Heart left ventricle (tissue), 16 donors: ENCODE results near the gene KCNK6. TPM values are rescaled to one million over a fixed set of nuclear protein-coding genes. Genes with fewer than 3 reads are reported as not detected.

Experiments used
- ATAC-seq, 4 donors: fragments of 200-7000 bp; cut with Tn5 transposase; one replicate each; pipeline ENCODE4 v1.9.1; 2020 to 2022; ENCODE audit warnings: moderate library complexity in 4 of 4, mild to moderate bottlenecking in 3 of 4, moderate number of reproducible peaks in 1 of 4
- DNase-seq, 5 donors: peaks; one replicate each; pipeline ENCODE4 v3.0.0-alpha.2; 2020
- H3K27ac ChIP-seq, 12 donors: fragments of 200-600 bp; sonication (generic) in 4 of 12; one replicate each; pipeline versions ENCODE4 v1.5.0 to v1.8.0; 2016 to 2022; ENCODE audit warnings: mild to moderate bottlenecking in 2 of 12
- H3K27me3 ChIP-seq, 9 donors: fragments of 200-600 bp; sonication (generic) in 2 of 9; one replicate each; pipeline versions ENCODE4 v1.5.1 to v1.8.0; 2016 to 2022; ENCODE audit warnings: mild to moderate bottlenecking in 3 of 9
- H3K36me3 ChIP-seq, 9 donors: fragments of 200-600 bp; sonication (generic) in 2 of 9; one replicate each; pipeline versions ENCODE4 v1.5.0 to v1.8.0; 2018 to 2022; ENCODE audit warnings: mild to moderate bottlenecking in 2 of 9
- H3K4me1 ChIP-seq, 12 donors: fragments of 200-600 bp; sonication (generic) in 4 of 12; one replicate each; pipeline versions ENCODE4 v1.5.0 to v1.8.0; 2016 to 2022; ENCODE audit warnings: mild to moderate bottlenecking in 3 of 12
- H3K4me3 ChIP-seq, 12 donors: fragments of 200-600 bp; sonication (generic) in 4 of 12; one replicate each; pipeline versions ENCODE4 v1.5.0 to v1.8.0; 2017 to 2022; ENCODE audit warnings: mild to moderate bottlenecking in 9 of 12, moderate library complexity in 4 of 12
- H3K9me3 ChIP-seq, 12 donors: fragments of 200-600 bp; sonication (generic) in 4 of 12; one replicate each; pipeline versions ENCODE4 v1.5.0 to v1.8.0; 2016 to 2022; ENCODE audit warnings: mild to moderate bottlenecking in 1 of 12
- POLR2A ChIP-seq, 2 donors: fragments of 450-650 bp; IDR thresholded peaks; one replicate each; pipeline ENCODE4 v1.6.1; 2017; ENCODE audit warnings: antibody characterized with exemption in 2 of 2, mild to moderate bottlenecking in 2 of 2, moderate library complexity in 2 of 2
- WGBS, 4 donors: extraction: QIAGEN DNeasy Blood & Tissue Kit in 2 of 4; methylation state at CpG; one replicate each; pipeline versions ENCODE4 v1.1.5 to v1.1.7; 2013 to 2018; 5-methylcytosine and 5-hydroxymethylcytosine counted together
- intact Hi-C, 10 donors: fragments of 100-400 bp; cut with DNase I; formaldehyde crosslinking; loops; one replicate each; pipeline versions ENCODE4 v1.11.1 to v1.14.2; 2022
- long read RNA-seq, 3 donors: library from polyadenylated mRNA; unstranded; transcript quantifications; one replicate each; pipeline ENCODE4 v2.0.0, GENCODE V29; 2020 to 2021
- polyA plus RNA-seq, 2 donors: library from polyadenylated mRNA; stranded (reverse); fragments of 200-250 nt; gene quantifications; one replicate each; pipeline ENCODE4 v1.2.3, GENCODE V29; 2013
- total RNA-seq, 9 donors: library from RNA; depleted of rRNA in 2 of 9; stranded (reverse); fragments of >200 nt in 2 of 9; fragmentation: NEBNext Ultra II Directional in 3 of 9; extraction: Animal tissue kit (Norgen Biotek cat#: 25700) in 3 of 9; gene quantifications; one replicate each; pipeline versions ENCODE4 v1.1.0 to v1.2.4, GENCODE V29; 2016 to 2023
- TF ChIP-seq, protein P1 (sequence below), 12 donors: fragments of 200-600 bp; sonication (generic) in 4 of 12; IDR thresholded peaks; one replicate each; pipeline versions ENCODE4 v1.5.0 to v1.8.0; 2018 to 2022; ENCODE audit warnings: antibody characterized with exemption in 12 of 12, mild to moderate bottlenecking in 5 of 12
- donor health status: ischemic (EF 13 %, LVEDD 7.1; RV severe dilation, severe dysfunction).
- donor health status: healthy with polysubstance abuse.
- donor health status: DM: no; HTN: yes; CAD: no.
- donor health status: DM: no; HTN: no; CAD: no.
- donor health status: ischemic (EF 25% LVEDD 6.9; RV normal size, moderate dysfunction).
- donor health status: ischemic (EF 25% LVEDD 5.7; RV mildly dilated, moderate dysfunction).
- donor health status: healthy.
- donor health status: DM: yes; HTN: yes; CAD: no.
- donor health status: ischemic (EF 35%, LVEDD 5.7; RV mildly dilated, moderate dysfunction).
- donor health status: nonischemic (EF 11% LVEDD 7.7; RV severe dilation, severe dysfunction).
- donor health status: DM: yes; HTN: yes; CAD: no.
- donor health status: PGD.
- donor health status: ischemic (EF 29% LVEDD 5.4; RV normal size, mild dysfunction).
- donor health status: nonischemic (EF 23%, LVEDD 6.1; RV moderate dilation, normal function).

KCNK6 gene
- 10 to 100 TPM in 4 of 9 donors, 1 to 10 TPM in 5; 3.1 to 23.6 (median 8.5) TPM for total RNA-seq
- polyA plus RNA-seq = 1 to 10 TPM; 4.4 to 6.4 TPM
- long read RNA-seq, donor 1, full-length matches to known transcripts = 5 of 13 reads
- long read RNA-seq, donor 1, partial matches to known transcripts = 3 of 13 reads
- long read RNA-seq, donor 1, other reads (novel, unspliced or antisense) = 5 of 13 reads
- long read RNA-seq, donor 2, full-length matches to known transcripts = 47 of 88 reads
- long read RNA-seq, donor 2, partial matches to known transcripts = 12 of 88 reads
- long read RNA-seq, donor 2, other reads (novel, unspliced or antisense) = 29 of 88 reads
- long read RNA-seq, donor 3, full-length matches to known transcripts = 8 of 13 reads
- long read RNA-seq, donor 3, partial matches to known transcripts = 3 of 13 reads
- long read RNA-seq, donor 3, other reads (novel, unspliced or antisense) = 2 of 13 reads

DNA sequence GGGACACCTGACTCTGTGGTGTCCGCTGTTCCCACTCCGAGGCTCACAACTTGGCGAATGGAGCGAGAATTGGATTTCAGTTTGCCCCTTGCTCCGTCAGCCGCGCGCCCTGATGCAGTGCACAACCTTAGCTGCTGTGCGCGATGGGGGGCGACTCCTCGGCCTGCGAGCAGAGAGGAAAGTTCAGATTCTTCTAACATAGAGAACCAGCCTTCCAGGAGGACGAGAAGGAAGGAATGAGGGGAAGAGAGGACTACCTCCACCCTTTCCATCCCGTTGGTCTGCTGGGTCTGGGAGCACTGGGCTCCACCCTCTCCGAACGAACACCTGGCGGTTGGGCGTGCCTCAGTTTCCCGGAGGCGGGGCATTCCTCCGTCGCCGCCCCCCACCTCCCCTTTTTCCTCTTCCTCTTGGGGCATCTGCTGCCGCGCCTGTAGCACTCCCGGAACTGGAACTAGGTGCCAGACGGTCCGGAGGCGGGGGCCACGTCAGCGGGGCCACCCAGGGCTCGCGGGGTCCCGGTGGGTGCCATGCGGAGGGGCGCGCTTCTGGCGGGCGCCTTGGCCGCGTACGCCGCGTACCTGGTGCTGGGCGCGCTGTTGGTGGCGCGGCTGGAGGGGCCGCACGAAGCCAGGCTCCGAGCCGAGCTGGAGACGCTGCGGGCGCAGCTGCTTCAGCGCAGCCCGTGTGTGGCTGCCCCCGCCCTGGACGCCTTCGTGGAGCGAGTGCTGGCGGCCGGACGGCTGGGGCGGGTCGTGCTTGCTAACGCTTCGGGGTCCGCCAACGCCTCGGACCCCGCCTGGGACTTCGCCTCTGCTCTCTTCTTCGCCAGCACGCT is at the start of gene KCNK6:
KCNK6 (plus strand) TSS at position 425 of the 838 bp plus-strand sequence; CDS start at position 531, 106 bp downstream.
- DNase-seq = peak; percentile 57 to 79 (median 63)
- intact Hi-C loops = loop anchor here in 8 of 10 donors (2.0 to 10.0 kb wide), 8 partner anchors 37 to 412 kb away; partner anchors contain the start of genes PPP1R14A (in 2 of the 8), SIPA1L3 (in 1 of the 8) and WDR87 (in 1 of the 8)
- WGBS, 4 donors = 4 to 13% (median 6%) methylated on average over 30 to 76 of the region's 76 CpGs

DNA sequence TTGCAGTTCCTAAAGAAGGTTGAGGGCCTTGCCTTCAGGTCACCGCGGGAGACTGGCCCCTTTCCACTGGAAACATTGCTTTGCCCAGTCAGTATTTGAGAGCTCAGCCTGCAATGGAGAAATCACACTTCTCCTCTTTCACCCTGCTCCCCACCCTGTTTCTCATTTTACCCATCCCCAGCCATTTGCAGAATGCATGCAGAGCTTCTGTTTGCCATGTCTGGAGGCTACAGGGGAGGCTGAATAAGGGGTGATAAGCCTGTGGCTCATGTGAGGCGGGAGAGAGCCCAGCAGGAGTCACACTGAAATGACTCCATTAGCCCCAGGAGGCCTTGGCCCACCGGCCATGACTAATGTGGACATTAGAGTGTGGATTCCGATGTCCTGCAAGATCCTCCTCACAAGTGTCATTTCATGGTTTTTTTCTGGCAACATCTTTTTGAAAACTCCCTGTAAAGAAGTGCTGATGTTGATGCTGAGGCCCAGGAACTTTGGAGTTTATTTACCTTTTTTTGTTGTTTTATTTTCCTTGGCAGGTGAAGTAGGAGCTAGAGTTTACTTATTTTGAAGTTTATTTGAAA is 49.0 kb upstream of the KCNK6 start:
- Histone ChIP-seq H3K4me3 (no peak overlapping the region), H3K4me1 (peaks cover 0 to 16% (median 12%) of the 10 kb centered on the region in 12 donors), H3K27ac (no peak overlapping the region), H3K9me3 (no peaks in the 10 kb centered on the region), H3K36me3 (no peaks in the 10 kb centered on the region), H3K27me3 (no peaks in the 10 kb centered on the region)
- ATAC-seq (no peak), DNase-seq (no peak)
- no peak for TF ChIP-seq POLR2A (IDR thresholded peaks at IDR 0.05)
- TF ChIP-seq, protein P1, sequence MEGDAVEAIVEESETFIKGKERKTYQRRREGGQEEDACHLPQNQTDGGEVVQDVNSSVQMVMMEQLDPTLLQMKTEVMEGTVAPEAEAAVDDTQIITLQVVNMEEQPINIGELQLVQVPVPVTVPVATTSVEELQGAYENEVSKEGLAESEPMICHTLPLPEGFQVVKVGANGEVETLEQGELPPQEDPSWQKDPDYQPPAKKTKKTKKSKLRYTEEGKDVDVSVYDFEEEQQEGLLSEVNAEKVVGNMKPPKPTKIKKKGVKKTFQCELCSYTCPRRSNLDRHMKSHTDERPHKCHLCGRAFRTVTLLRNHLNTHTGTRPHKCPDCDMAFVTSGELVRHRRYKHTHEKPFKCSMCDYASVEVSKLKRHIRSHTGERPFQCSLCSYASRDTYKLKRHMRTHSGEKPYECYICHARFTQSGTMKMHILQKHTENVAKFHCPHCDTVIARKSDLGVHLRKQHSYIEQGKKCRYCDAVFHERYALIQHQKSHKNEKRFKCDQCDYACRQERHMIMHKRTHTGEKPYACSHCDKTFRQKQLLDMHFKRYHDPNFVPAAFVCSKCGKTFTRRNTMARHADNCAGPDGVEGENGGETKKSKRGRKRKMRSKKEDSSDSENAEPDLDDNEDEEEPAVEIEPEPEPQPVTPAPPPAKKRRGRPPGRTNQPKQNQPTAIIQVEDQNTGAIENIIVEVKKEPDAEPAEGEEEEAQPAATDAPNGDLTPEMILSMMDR (IDR thresholded peaks at IDR 0.05) = no peak
- WGBS, 4 donors = 68 to 85% (median 82%) methylated on average over 5 of the region's 5 CpGs
- intact Hi-C loops = no loop called here

More for the DNA sequence above, at the start of gene KCNK6:
- Histone ChIP-seq H3K27ac (peak within 1 kb of the TSS; percentile 11 to 94 (median 81)), H3K36me3 (peaks cover 0 to 15% (median 5%) of the 10 kb centered on the region in 9 donors), H3K4me1 (peaks cover 0 to 84% (median 46%) of the 10 kb centered on the region in 12 donors), H3K27me3 (no peaks in the 10 kb centered on the region), H3K9me3 (no peaks in the 10 kb centered on the region), H3K4me3 (peak within 1 kb of the TSS; percentile 48 to 84 (median 76))
- TF ChIP-seq, protein P1 (IDR thresholded peaks at IDR 0.05) = peak in 1 of 12 donors; percentile 15
- TF ChIP-seq POLR2A (IDR thresholded peaks at IDR 0.05) = peak in 1 of 2 donors; percentile 44
- ATAC-seq = peak in 2 of 4 donors; percentile 0 to 7

DNA sequence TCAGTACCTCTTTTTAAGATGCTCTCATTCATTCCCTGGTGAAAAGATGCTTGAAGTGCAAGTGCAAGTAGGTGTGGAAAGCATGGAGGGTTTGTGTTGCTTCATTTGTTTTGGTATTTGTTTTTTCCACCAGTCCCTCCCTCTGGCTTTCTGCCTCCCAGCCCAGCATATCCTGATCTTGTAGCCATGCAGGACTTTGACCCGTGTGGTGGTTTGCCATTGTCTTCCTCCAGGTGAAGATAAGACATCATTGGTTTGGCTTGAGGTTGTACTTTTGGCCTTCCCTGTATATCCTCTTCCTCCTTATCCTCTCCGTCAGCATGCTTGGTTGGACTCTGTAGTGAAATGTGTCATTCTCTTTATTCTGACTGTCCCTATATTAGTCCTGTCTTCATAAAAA is 46.1 kb upstream of the KCNK6 start:
- WGBS, 4 donors = 69 to 81% (median 74%) methylated on average over 2 of the region's 2 CpGs
- intact Hi-C loops = no loop called here
- TF ChIP-seq, protein P1 (IDR thresholded peaks at IDR 0.05) = no peak
- TF ChIP-seq POLR2A (IDR thresholded peaks at IDR 0.05) = no peak
- ATAC-seq = no peak
- Histone ChIP-seq H3K36me3 (no peaks in the 10 kb centered on the region), H3K4me3 (no peak overlapping the region), H3K27ac (no peak overlapping the region), H3K9me3 (no peaks in the 10 kb centered on the region), H3K27me3 (no peaks in the 10 kb centered on the region), H3K4me1 (peaks cover 4 to 40% (median 26%) of the 10 kb centered on the region in 12 donors)
- DNase-seq = no peak
